ENCODE measurements around the gene FGGY.
"Not testable (repeated sequence)": the region's sequence is repeated elsewhere in the genome, so short reads cannot be mapped to it uniquely, and the experiment has no call there.

The FGGY gene

GRCh38 chr1:59522925-59523505, 226.1 kb downstream of the FGGY start:
- H3K27me3 ChIP-seq: no peaks in the 10 kb centered on the region
- H3K4me3 ChIP-seq: no peak overlapping the region
- no peak for TF ChIP-seq Cebpa-rat (IDR thresholded peaks at IDR 0.05)
- 0 out of 22 replicates have a peak overlapping the region, but pooled peaks of 1 of the 11 experiments have one; percentile 17 for H3K4me2 ChIP-seq
- H3K9ac ChIP-seq: no peak overlapping the region
- peaks cover 0 to 15% (median 8%) of the 10 kb centered on the region in 11 experiments; a peak in 15 of 22 replicates for H3K9me3 ChIP-seq (replicated peaks in 1 of 11)
- H3K36me3 ChIP-seq: peaks cover 0 to 3% (median 0%) of the 10 kb centered on the region in 11 experiments; a peak in 2 of 22 replicates
- no peak overlapping the region for H3K27ac ChIP-seq
- no peaks in the 10 kb centered on the region for H4K20me1 ChIP-seq
- H3K4me1 ChIP-seq: peaks cover 0 to 11% (median 0%) of the 10 kb centered on the region in 10 experiments; a peak in 3 of 20 replicates

- Histone ChIP-seq H3K4me1 (peaks cover 0 to 11% (median 0%) of the 10 kb centered on the region in 10 experiments; a peak in 3 of 20 replicates), H3K36me3 (peaks cover 0 to 3% (median 0%) of the 10 kb centered on the region in 11 experiments; a peak in 2 of 22 replicates), H3K4me3 (no peak overlapping the region), H3K27me3 (no peaks in the 10 kb centered on the region), H4K20me1 (no peaks in the 10 kb centered on the region), H3K9me3 (replicated peaks in 1 of 11) (peaks cover 0 to 15% (median 8%) of the 10 kb centered on the region in 11 experiments; a peak in 15 of 22 replicates), H3K9ac (no peak overlapping the region), H3K4me2 (no peak overlapping the region), H3K27ac (no peak overlapping the region)
- TF ChIP-seq Cebpa-rat (IDR thresholded peaks at IDR 0.05): no peak
These were observed 227.0 kb downstream of the FGGY start for GRCh38 chr1:59523745-59524450.

GRCh38 chr1:59526240-59526639, 229.3 kb downstream of the FGGY start:
- H3K4me3 ChIP-seq: no peak overlapping the region
- H3K27me3 ChIP-seq: no peaks in the 10 kb centered on the region
- H3K4me1 ChIP-seq: peaks cover 0 to 11% (median 0%) of the 10 kb centered on the region in 10 experiments; a peak in 3 of 20 replicates
- H3K9me3 ChIP-seq (replicated peaks in 1 of 11): peaks cover 0 to 15% (median 8%) of the 10 kb centered on the region in 11 experiments; a peak in 15 of 22 replicates
- peaks cover 0 to 3% (median 0%) of the 10 kb centered on the region in 11 experiments; a peak in 2 of 22 replicates for H3K36me3 ChIP-seq
- no peak overlapping the region for H3K9ac ChIP-seq
- H3K27ac ChIP-seq: no peak overlapping the region
- no peak for TF ChIP-seq Cebpa-rat (IDR thresholded peaks at IDR 0.05)
- no peaks in the 10 kb centered on the region for H4K20me1 ChIP-seq
- H3K4me2 ChIP-seq: no peak overlapping the region

- no peak for TF ChIP-seq Cebpa-rat (IDR thresholded peaks at IDR 0.05)
These were observed 231.6 kb downstream of the FGGY start for GRCh38 chr1:59528471-59528870.

GRCh38 chr1:59528900-59529299, 232.0 kb downstream of the FGGY start:
- no peak overlapping the region for H3K4me2 ChIP-seq
- no peaks in the 10 kb centered on the region for H4K20me1 ChIP-seq
- no peaks in the 10 kb centered on the region for H3K4me1 ChIP-seq
- H3K27ac ChIP-seq: no peak overlapping the region
- H3K4me3 ChIP-seq: no peak overlapping the region
- peaks cover 0 to 17% (median 7%) of the 10 kb centered on the region in 11 experiments; a peak in 15 of 22 replicates for H3K9me3 ChIP-seq (replicated peaks in 1 of 11)
- TF ChIP-seq Cebpa-rat (IDR thresholded peaks at IDR 0.05): no peak
- H3K27me3 ChIP-seq: no peaks in the 10 kb centered on the region
- H3K9ac ChIP-seq: no peak overlapping the region
- no peaks in the 10 kb centered on the region; a peak in 2 of 22 replicates for H3K36me3 ChIP-seq

More at GRCh38 chr1:59528471-59528870, 231.6 kb downstream of the FGGY start:
- no peaks in the 10 kb centered on the region for H4K20me1 ChIP-seq
- H3K4me1 ChIP-seq: peaks cover 0 to 2% (median 0%) of the 10 kb centered on the region in 10 experiments; a peak in 1 of 20 replicates
- H3K4me3 ChIP-seq: no peak overlapping the region
- no peak overlapping the region for H3K4me2 ChIP-seq
- peaks cover 0 to 3% (median 0%) of the 10 kb centered on the region in 11 experiments; a peak in 2 of 22 replicates for H3K36me3 ChIP-seq
- no peak overlapping the region for H3K9ac ChIP-seq
- H3K9me3 ChIP-seq (replicated peaks in 1 of 11): peaks cover 0 to 19% (median 10%) of the 10 kb centered on the region in 11 experiments; a peak in 15 of 22 replicates
- H3K27ac ChIP-seq: no peak overlapping the region
- no peaks in the 10 kb centered on the region for H3K27me3 ChIP-seq

- no peak for TF ChIP-seq Cebpa-rat (IDR thresholded peaks at IDR 0.05)
- Histone ChIP-seq H3K27ac (no peak overlapping the region), H3K4me2 (no peak overlapping the region)
These were observed 233.2 kb downstream of the FGGY start for GRCh38 chr1:59530119-59530518.

GRCh38 chr1:59532102-59532501, 235.2 kb downstream of the FGGY start:
- no peak overlapping the region for H3K27ac ChIP-seq
- peaks cover 0 to 5% (median 0%) of the 10 kb centered on the region in 11 experiments; a peak in 3 of 22 replicates for H3K9me3 ChIP-seq (replicated peaks in 1 of 11)
- TF ChIP-seq Cebpa-rat (IDR thresholded peaks at IDR 0.05): no peak

More at GRCh38 chr1:59530119-59530518, 233.2 kb downstream of the FGGY start:
- Histone ChIP-seq H3K9ac (no peak overlapping the region), H3K36me3 (no peaks in the 10 kb centered on the region), H3K4me1 (no peaks in the 10 kb centered on the region), H3K4me3 (no peak overlapping the region), H4K20me1 (no peaks in the 10 kb centered on the region), H3K9me3 (replicated peaks in 1 of 11) (peaks cover 0 to 5% (median 0%) of the 10 kb centered on the region in 11 experiments; a peak in 3 of 22 replicates), H3K27me3 (no peaks in the 10 kb centered on the region)

GRCh38 chr1:59538476-59538875, 241.6 kb downstream of the FGGY start:
- H3K27me3 ChIP-seq; H3K9me3 ChIP-seq (replicated peaks in 1 of 11): not testable (repeated sequence)

More at GRCh38 chr1:59532102-59532501, 235.2 kb downstream of the FGGY start:
- Histone ChIP-seq H3K4me1 (no peaks in the 10 kb centered on the region), H3K36me3 (no peaks in the 10 kb centered on the region), H3K4me2 (no peak overlapping the region), H3K27me3 (no peaks in the 10 kb centered on the region), H3K4me3 (no peak overlapping the region), H4K20me1 (no peaks in the 10 kb centered on the region), H3K9ac (no peak overlapping the region)

GRCh38 chr1:59539961-59540681, 243.2 kb downstream of the FGGY start:
- Histone ChIP-seq H3K9me3 (replicated peaks in 1 of 11) (no peaks in the 10 kb centered on the region), H3K4me2 (no peak overlapping the region), H4K20me1 (no peaks in the 10 kb centered on the region), H3K4me1 (peaks cover 0 to 6% (median 0%) of the 10 kb centered on the region in 10 experiments; a peak in 1 of 20 replicates), H3K36me3 (no peaks in the 10 kb centered on the region), H3K27ac (no peak overlapping the region), H3K4me3 (no peak overlapping the region), H3K27me3 (no peaks in the 10 kb centered on the region), H3K9ac (no peak overlapping the region)
- TF ChIP-seq Cebpa-rat (IDR thresholded peaks at IDR 0.05): no peak

More at GRCh38 chr1:59538476-59538875, 241.6 kb downstream of the FGGY start:
- H4K20me1 ChIP-seq, H3K4me1 ChIP-seq, H3K36me3 ChIP-seq, H3K4me3 ChIP-seq, H3K4me2 ChIP-seq, H3K9ac ChIP-seq, H3K27ac ChIP-seq: not testable (repeated sequence)

Data from BLaER1 treated with 17β-estradiol and CSF1 and Interleukin-3, amounts not matched to agents 10 nM and 100 nM (cell line).